SK-N-MC (cell line): ENCODE results near the gene MLPH.
"Not testable (repeated sequence)": the region's sequence is repeated elsewhere in the genome, so short reads cannot be mapped to it uniquely, and the experiment has no call there.

Source experiments
- DNase-seq: peaks from one replicate; pipeline ENCODE4 v3.0.0-alpha.2; 2011; ENCODE audit warnings: low read depth, low spot score
- H3K27ac ChIP-seq: fragments of 200-600 bp; sonication (generic); 2 replicates; pipeline ENCODE4 v1.5.1; 2016; ENCODE audit warnings: mixed run types
- H3K36me3 ChIP-seq: fragments of 200-600 bp; sonication (generic); 2 replicates; pipeline ENCODE4 v1.6.1; 2017; ENCODE audit warnings: antibody characterized with exemption, low read length, mixed read lengths; ENCODE audit not compliant: insufficient read depth
- H3K4me3 ChIP-seq: fragments of 200-600 bp; sonication (generic); 2 replicates; pipeline ENCODE4 v1.5.1; 2016
- H3K9ac ChIP-seq: fragments of 200-600 bp; sonication (generic); 2 replicates; pipeline ENCODE4 v1.8.0; 2017; ENCODE audit warnings: mixed run types, mixed read lengths; ENCODE audit not compliant: insufficient read length
- H3K9me3 ChIP-seq: fragments of 200-600 bp; sonication (generic); 2 replicates; pipeline ENCODE4 v1.6.1; 2017; ENCODE audit warnings: low read depth, mild to moderate bottlenecking, antibody characterized with exemption, low read length, moderate library complexity, mixed read lengths
- EZH2 ChIP-seq: fragments of 200-600 bp; sonication (generic); IDR thresholded peaks from one replicate; pipeline ENCODE4 v1.6.1; 2017; ENCODE audit warnings: antibody characterized with exemption
- FOXP2 ChIP-seq: optimal IDR thresholded peaks from 2 replicates; pipeline ENCODE3; 2011; ENCODE audit warnings: mild to moderate bottlenecking, moderate library complexity; ENCODE audit not compliant: insufficient read depth; ENCODE audit errors: extremely low read length, control extremely low read depth
- POLR2AphosphoS5 ChIP-seq: IDR thresholded peaks from 2 replicates; pipeline ENCODE4 v1.6.1; 2012; ENCODE audit warnings: mild to moderate bottlenecking, low read depth, low read length, borderline replicate concordance

The MLPH gene

GRCh38 chr2:237466211-237466610 lies 20.8 kb upstream of the MLPH start:
- DNase-seq = no peak
- Histone ChIP-seq H3K4me3 (no peak overlapping the region), H3K36me3 (no peaks in the 10 kb centered on the region), H3K27ac (no peak overlapping the region), H3K9ac (no peak overlapping the region), H3K9me3 (no peaks in the 10 kb centered on the region)
- TF ChIP-seq EZH2 (no peak), POLR2AphosphoS5 (no peak), FOXP2 (no peak)

- TF ChIP-seq EZH2 (no peak), POLR2AphosphoS5 (no peak), FOXP2 (no peak)
Measured at GRCh38 chr2:237467447-237468179, 19.4 kb upstream of the MLPH start.

GRCh38 chr2:237469410-237469809 lies 17.6 kb upstream of the MLPH start:
- not testable (repeated sequence) for DNase-seq, H3K36me3 ChIP-seq, H3K27ac ChIP-seq, H3K9ac ChIP-seq, H3K9me3 ChIP-seq, H3K4me3 ChIP-seq

More at GRCh38 chr2:237467447-237468179, 19.4 kb upstream of the MLPH start:
- DNase-seq = no peak
- no peak overlapping the region for H3K27ac ChIP-seq
- H3K9me3 ChIP-seq = no peaks in the 10 kb centered on the region
- H3K9ac ChIP-seq = no peak overlapping the region
- H3K36me3 ChIP-seq = no peaks in the 10 kb centered on the region
- H3K4me3 ChIP-seq = no peak overlapping the region

- TF ChIP-seq FOXP2 (no peak), POLR2AphosphoS5 (no peak), EZH2 (no peak)
- DNase-seq = no peak
- Histone ChIP-seq H3K36me3 (no peaks in the 10 kb centered on the region), H3K9me3 (no peaks in the 10 kb centered on the region), H3K9ac (no peak overlapping the region), H3K4me3 (no peak overlapping the region), H3K27ac (no peak overlapping the region)
Measured at GRCh38 chr2:237469849-237470248, 17.2 kb upstream of the MLPH start.

- Histone ChIP-seq H3K9me3 (no peaks in the 10 kb centered on the region), H3K27ac (no peak overlapping the region), H3K9ac (no peak overlapping the region), H3K4me3 (no peak overlapping the region), H3K36me3 (no peaks in the 10 kb centered on the region)
- DNase-seq = no peak
- TF ChIP-seq FOXP2 (no peak), POLR2AphosphoS5 (no peak)
Measured at GRCh38 chr2:237470914-237471313, 16.1 kb upstream of the MLPH start.

GRCh38 chr2:237471438-237472186 lies 15.4 kb upstream of the MLPH start:
- no peak for DNase-seq
- Histone ChIP-seq H3K4me3 (no peak overlapping the region), H3K36me3 (no peaks in the 10 kb centered on the region), H3K9me3 (no peaks in the 10 kb centered on the region), H3K9ac (no peak overlapping the region), H3K27ac (no peak overlapping the region)
- TF ChIP-seq FOXP2 (no peak), POLR2AphosphoS5 (no peak), EZH2 (no peak)

GRCh38 chr2:237472187-237472712 lies 14.8 kb upstream of the MLPH start:
- no peak for DNase-seq
- Histone ChIP-seq H3K27ac (no peak overlapping the region), H3K36me3 (no peaks in the 10 kb centered on the region), H3K9ac (no peak overlapping the region), H3K9me3 (no peaks in the 10 kb centered on the region), H3K4me3 (no peak overlapping the region)
- TF ChIP-seq EZH2 = no peak
- TF ChIP-seq POLR2AphosphoS5 = no peak
- no peak for TF ChIP-seq FOXP2

GRCh38 chr2:237472909-237473877 lies 13.9 kb upstream of the MLPH start:
- Histone ChIP-seq H3K9ac (no peak overlapping the region), H3K36me3 (no peaks in the 10 kb centered on the region), H3K4me3 (no peak overlapping the region), H3K9me3 (no peaks in the 10 kb centered on the region), H3K27ac (no peak overlapping the region)
- DNase-seq = no peak
- TF ChIP-seq FOXP2 (no peak), EZH2 (no peak), POLR2AphosphoS5 (no peak)
